AG04449 (cell line): Measurements from ENCODE around the gene CCDC124.
"Not testable (repeated sequence)": the region's sequence is repeated elsewhere in the genome, so short reads cannot be mapped to it uniquely, and the experiment has no call there.

Source experiments
- CTCF ChIA-PET: fragments of 350-600 bp; formaldehyde crosslinking; extraction: SDS; loops from one replicate; lab custom pipeline; 2021; ENCODE audit warnings: antibody characterized with exemption; lab: Yijun Ruan, JAX
- POLR2A ChIA-PET: fragments of 400-600, 350-600 bp; formaldehyde crosslinking; extraction: SDS; loops from one replicate; lab custom pipeline; 2020; ENCODE audit warnings: antibody characterized with exemption, inconsistent platforms; lab: Yijun Ruan, JAX
- DNase-seq: peaks from one replicate; pipeline ENCODE4 v3.0.0-alpha.2; 2010; ENCODE audit warnings: low read depth, low spot score
- H3K4me3 ChIP-seq: 2 replicates; pipeline ENCODE4 v1.5.1; 2011; ENCODE audit warnings: low read depth, mild to moderate bottlenecking, control low read depth, low read length
- TF ChIP-seq, protein P1 (sequence below): IDR thresholded peaks from one replicate; pipeline ENCODE4 v1.5.1; 2011; ENCODE audit warnings: mild to moderate bottlenecking, moderate library complexity, low read length, control low read depth, inconsistent platforms; ENCODE audit not compliant: insufficient read depth; ENCODE audit errors: missing control alignments

CCDC124 gene

DNA sequence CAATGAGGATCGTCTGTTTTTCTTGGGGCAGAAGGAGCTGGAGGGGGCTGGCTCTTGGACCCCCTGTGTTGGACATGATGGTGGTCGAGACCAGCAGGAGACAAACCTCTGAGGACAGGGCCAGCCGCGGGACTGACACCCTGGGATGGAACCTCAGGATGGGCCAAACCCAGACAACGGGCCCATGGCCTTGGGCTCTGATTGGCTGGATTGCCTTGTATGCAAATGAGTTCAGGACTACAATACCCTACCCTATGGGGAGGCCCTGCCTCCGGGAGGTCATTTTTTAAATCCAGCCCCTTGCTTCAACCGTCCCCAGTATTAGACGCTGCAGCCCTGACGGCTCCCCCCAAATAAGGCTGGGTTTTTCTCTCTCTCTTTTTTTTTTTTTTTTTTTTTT, 39.0 kb upstream of the CCDC124 start:
- TF ChIP-seq, protein P1, sequence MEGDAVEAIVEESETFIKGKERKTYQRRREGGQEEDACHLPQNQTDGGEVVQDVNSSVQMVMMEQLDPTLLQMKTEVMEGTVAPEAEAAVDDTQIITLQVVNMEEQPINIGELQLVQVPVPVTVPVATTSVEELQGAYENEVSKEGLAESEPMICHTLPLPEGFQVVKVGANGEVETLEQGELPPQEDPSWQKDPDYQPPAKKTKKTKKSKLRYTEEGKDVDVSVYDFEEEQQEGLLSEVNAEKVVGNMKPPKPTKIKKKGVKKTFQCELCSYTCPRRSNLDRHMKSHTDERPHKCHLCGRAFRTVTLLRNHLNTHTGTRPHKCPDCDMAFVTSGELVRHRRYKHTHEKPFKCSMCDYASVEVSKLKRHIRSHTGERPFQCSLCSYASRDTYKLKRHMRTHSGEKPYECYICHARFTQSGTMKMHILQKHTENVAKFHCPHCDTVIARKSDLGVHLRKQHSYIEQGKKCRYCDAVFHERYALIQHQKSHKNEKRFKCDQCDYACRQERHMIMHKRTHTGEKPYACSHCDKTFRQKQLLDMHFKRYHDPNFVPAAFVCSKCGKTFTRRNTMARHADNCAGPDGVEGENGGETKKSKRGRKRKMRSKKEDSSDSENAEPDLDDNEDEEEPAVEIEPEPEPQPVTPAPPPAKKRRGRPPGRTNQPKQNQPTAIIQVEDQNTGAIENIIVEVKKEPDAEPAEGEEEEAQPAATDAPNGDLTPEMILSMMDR: no peak
- H3K4me3 ChIP-seq: no peak overlapping the region
- POLR2A ChIA-PET: no interaction called here
- CTCF ChIA-PET: no interaction called here
- DNase-seq: no peak

DNA sequence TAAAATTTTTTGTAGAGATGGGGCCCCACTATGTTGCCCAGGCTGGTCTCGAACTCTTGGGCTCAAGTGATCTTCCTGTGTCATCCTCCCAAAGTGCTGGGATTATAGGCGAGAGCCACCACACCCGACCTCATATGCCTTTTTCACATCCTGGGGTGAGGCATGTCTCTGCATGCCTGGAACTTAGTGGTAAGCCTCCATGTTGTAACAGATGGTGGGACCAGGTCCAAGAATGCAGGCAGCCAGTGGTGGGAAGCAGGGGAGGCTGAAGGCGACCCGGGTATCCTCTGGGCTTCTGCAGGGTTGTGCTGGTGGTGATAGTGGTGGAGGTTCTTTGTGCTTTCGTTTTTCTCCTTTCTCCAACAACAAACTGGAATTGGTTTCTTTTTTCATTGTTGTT, 30.1 kb upstream of the CCDC124 start:
- H3K4me3 ChIP-seq: no peak overlapping the region
- CTCF ChIA-PET: no interaction called here
- POLR2A ChIA-PET: no interaction called here
- TF ChIP-seq, protein P1: no peak
- peak; percentile 31 for DNase-seq

DNA sequence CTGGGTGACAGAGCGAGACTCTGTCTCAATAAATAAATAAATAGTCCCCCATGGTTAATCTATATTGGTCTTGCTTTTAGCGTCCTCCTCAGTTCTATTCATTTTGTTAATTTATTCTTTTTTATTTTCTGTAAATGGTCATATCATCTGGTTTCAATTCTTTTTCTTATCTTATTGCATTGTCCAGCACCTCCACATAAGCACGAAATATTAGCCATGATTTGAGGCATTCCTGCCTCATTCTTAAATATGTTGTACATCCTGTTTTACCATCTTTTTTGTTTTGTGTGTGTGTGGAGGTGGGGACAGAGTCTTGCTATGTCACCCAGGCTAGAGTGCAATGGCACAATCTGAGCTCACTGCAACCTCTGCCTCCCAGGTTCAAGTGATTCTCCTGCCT, 24.6 kb upstream of the CCDC124 start:
- H3K4me3 ChIP-seq: no peak overlapping the region
- CTCF ChIA-PET: no interaction called here
- DNase-seq: no peak
- POLR2A ChIA-PET: no interaction called here
- TF ChIP-seq, protein P1: no peak

DNA sequence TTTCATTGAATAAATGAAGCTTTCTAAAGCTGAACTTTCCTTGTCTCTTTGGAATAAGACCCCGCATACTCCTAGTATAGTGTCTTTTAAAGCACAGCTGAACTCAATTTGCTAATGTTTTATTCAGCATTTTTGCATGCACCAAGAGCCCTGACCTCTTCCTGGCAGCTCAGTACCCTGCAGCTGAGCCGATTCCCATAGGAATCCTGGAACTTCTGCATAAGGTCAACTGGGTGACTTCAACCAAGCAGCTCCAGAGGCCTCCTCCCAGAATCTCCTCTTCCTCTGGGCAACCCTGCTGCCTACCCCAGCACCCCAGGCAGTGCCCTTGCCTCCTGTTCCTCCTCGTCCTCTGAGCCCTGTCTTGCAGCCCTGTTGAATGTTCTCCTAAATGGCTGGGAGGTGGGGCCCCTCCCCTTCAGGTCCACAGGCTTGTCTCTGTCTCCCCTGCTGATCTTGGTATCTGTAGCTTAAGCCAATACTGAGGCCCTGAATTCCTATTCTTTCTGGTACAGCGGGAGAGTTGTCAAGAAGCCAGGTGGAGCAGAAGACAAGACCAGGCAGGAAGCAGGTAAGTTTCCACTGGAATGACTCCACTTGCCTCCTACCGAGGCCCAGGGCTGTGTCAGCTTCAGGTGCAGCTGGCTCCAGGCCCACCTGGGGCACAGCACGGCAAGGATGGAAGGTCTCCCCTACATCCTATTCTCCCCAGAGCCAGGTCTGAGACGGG, 23.6 kb upstream of the CCDC124 start:
- POLR2A ChIA-PET: no interaction called here
- TF ChIP-seq, protein P1: no peak
- no peak overlapping the region for H3K4me3 ChIP-seq
- no peak for DNase-seq
- CTCF ChIA-PET: interaction anchor here (0.6 kb wide), 1 partner anchor 118 kb away, joined by 3 read pairs; no protein-coding TSS in a partner anchor

DNA sequence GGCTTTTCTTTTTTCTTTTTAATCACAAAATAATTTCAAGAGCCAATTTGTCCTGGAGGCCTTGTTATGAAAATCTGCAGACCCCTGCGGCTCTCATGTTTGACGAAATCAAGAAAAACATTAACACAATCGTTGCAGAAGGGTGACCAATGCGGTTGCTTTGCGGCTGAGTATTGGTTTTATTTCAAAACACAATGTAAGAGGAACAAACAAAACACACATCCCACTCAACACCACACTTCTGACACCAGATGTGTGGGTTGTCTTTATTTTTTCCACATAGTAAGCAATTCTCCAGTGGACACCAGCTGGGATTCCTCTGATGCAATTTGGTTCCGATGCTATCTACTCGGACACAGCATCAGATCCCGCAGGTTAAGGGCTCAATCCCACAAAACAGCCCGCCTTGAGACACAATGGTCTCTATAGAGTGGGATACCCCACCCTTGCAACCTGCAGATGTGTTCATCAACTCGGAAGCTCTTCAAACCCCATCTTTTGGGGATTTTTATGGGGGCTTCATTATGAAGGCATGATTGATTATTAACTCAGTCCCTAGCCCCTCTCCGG, 21.9 kb upstream of the CCDC124 start:
- DNase-seq: no peak
- CTCF ChIA-PET: interaction anchor here (2.5 kb wide), 1 partner anchor 22 kb away, joined by 7 read pairs; the partner anchor contains the start of gene CCDC124
- H3K4me3 ChIP-seq: no peak overlapping the region
- POLR2A ChIA-PET: no interaction called here
- TF ChIP-seq, protein P1: no peak

DNA sequence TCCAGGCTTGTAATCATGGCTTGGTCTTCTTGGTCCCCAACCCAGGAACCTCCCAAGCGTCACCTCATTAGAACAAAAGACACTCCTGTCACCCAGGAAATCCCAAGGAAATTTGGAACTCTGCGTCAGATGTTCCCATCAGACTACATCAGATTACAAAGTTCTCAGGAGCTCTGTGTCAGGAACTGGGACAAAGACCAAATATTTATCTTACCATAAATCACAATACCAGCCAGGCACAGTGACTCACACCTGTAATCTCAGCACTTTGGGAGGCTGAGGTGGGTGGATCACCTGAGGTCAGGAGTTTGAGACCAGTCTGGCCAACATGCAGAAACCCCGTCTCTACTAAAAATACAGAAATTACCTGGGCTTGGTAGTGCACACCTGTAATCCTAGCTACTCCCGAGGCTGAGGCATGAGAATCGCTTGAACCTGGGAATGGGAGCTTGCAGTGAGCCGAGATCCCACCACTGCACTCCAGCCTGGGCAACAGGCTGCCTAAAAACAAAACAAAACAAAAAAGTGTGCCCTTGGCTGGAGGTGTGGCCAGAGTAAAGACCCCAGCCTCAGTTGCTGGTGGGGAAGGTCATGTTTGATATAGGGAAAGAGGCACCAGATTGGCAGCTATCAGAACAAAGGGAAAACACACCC, 16.7 kb upstream of the CCDC124 start:
- DNase-seq: no peak
- no peak overlapping the region for H3K4me3 ChIP-seq
- CTCF ChIA-PET: interaction anchor here (0.9 to 2.4 kb wide), 5 partner anchors 9 to 82 kb away, joined by 3 to 11 read pairs (median 3); partner anchors contain the start of gene CCDC124
- TF ChIP-seq, protein P1: no peak
- POLR2A ChIA-PET: no interaction called here

DNA sequence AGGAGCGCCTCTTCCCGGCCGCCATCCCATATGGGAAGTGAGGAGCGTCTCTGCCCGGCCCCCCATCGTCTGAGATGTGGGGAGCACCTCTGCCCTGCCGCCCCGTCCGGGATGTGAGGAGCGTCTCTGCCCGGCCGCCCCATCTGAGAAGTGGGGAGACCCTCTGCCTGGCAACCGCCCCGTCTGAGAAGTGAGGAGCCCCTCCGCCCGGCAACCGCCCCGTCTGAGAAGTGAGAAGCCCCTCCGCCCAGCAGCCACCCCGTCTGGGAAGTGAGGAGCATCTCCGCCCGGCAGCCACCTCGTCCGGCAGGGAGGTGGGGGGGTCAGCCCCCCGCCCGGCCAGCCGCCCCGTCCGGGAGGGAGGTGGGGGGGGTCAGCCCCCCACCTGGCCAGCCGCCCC, 14.7 kb upstream of the CCDC124 start:
- H3K4me3 ChIP-seq, DNase-seq, POLR2A ChIA-PET, CTCF ChIA-PET: not testable (repeated sequence)

DNA sequence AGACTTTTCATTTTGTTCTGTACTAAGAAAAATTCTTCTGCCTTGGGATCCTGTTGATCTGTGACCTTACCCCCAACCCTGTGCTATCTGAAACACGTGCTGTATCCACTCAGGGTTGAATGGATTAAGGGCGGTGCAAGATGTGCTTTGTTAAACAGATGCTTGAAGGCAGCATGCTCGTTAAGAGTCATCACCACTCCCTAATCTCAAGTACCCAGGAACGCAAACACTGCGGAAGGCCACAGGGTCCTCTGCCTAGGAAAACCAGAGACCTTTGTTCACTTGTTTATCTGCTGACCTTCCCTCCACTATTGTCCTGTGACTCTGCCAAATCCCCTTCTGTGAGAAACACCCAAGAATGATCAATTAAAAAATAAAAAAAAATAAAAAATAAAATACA, 13.7 kb upstream of the CCDC124 start:
- DNase-seq, H3K4me3 ChIP-seq, POLR2A ChIA-PET: not testable (repeated sequence)
- CTCF ChIA-PET: interaction anchor here (1.0 kb wide), 1 partner anchor 13 kb away, joined by 3 read pairs; the partner anchor contains the start of gene CCDC124
